Skeletal muscle satellite cell (primary cell): ENCODE results near the gene SLC39A11.
"Not testable (repeated sequence)": the region's sequence is repeated elsewhere in the genome, so short reads cannot be mapped to it uniquely, and the experiment has no call there.

Experiments
- H3K27me3 ChIP-seq: 2 replicates; pipeline ENCODE4 v1.7.0; 2013; ENCODE audit warnings: low read length; ENCODE audit not compliant: control insufficient read depth, insufficient read depth
- H3K36me3 ChIP-seq: 2 replicates; pipeline ENCODE4 v1.7.0; 2013; ENCODE audit warnings: mild to moderate bottlenecking, control low read depth, low read length; ENCODE audit not compliant: insufficient read depth
- H3K4me1 ChIP-seq: 2 replicates; pipeline ENCODE4 v1.7.0; 2013; ENCODE audit warnings: low read length; ENCODE audit not compliant: control insufficient read depth, insufficient read depth
- H3K4me2 ChIP-seq: 2 replicates; pipeline ENCODE4 v1.7.0; 2013; ENCODE audit warnings: mild to moderate bottlenecking, low read length
- H3K4me3 ChIP-seq: 2 replicates; pipeline ENCODE4 v1.7.0; 2013; ENCODE audit warnings: low read length
- H3K9ac ChIP-seq: 2 replicates; pipeline ENCODE4 v1.7.0; 2013; ENCODE audit warnings: mild to moderate bottlenecking, low read depth, low read length, moderate library complexity
- H3K9me3 ChIP-seq: replicated peaks from 2 replicates; pipeline ENCODE4 v1.7.0; 2013; ENCODE audit warnings: mild to moderate bottlenecking, control low read depth, low read length

Gene SLC39A11

DNA sequence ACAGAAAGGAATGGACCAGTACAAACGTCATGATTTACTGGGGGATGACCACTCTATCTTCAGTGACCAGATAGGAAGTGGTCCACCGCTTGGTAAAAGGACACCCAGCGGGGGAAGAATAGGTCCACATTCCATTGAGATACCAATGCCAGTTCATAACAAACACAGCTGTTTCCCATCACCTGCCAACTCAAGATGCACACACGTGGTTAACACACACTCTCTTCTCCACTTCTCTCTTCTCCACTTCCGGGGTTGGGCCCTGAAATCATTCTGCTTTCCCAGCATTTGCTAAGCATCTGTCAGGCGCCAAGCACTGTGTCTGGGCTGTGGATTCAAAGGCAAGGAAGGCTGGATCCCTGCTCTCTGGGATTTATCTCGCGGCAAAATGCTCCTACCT, 175.5 kb downstream of the SLC39A11 start:
- H3K4me2 ChIP-seq: no peak overlapping the region
- H3K4me1 ChIP-seq: no peaks in the 10 kb centered on the region
- H3K36me3 ChIP-seq: no peaks in the 10 kb centered on the region
- no peak overlapping the region for H3K9ac ChIP-seq
- no peak overlapping the region for H3K4me3 ChIP-seq
- H3K27me3 ChIP-seq: no peaks in the 10 kb centered on the region
- H3K9me3 ChIP-seq: no peaks in the 10 kb centered on the region

DNA sequence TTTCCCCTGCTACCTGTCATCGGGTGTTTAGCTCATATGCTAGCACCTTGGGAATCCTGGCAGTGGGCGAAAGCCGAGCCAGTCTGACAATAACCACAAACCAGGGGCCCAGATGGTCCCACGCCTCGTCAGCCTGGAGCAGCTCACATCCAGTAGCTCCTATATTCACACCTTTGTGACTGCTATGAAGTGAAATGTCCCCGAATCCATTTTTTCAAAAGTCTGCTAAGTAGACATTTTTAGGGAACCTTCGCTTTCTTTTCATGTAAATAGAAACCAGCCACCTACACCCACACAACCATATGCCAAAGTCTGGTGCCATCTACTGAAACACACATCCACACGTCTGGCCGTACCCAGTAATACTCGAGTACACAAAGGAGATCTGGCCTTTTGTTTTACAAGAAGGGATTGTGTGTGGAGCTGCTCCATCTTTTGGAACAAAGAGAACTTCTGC, 176.8 kb downstream of the SLC39A11 start:
- no peaks in the 10 kb centered on the region for H3K4me1 ChIP-seq
- no peaks in the 10 kb centered on the region for H3K9me3 ChIP-seq
- H3K4me2 ChIP-seq: no peak overlapping the region
- H3K4me3 ChIP-seq: no peak overlapping the region
- no peak overlapping the region for H3K9ac ChIP-seq
- H3K27me3 ChIP-seq: no peaks in the 10 kb centered on the region
- no peaks in the 10 kb centered on the region for H3K36me3 ChIP-seq

- Histone ChIP-seq H3K4me2 (no peak overlapping the region), H3K36me3 (no peaks in the 10 kb centered on the region), H3K27me3 (no peaks in the 10 kb centered on the region), H3K9me3 (no peaks in the 10 kb centered on the region), H3K9ac (no peak overlapping the region), H3K4me3 (no peak overlapping the region), H3K4me1 (no peaks in the 10 kb centered on the region)
These were observed 179.3 kb downstream of the SLC39A11 start for GRCh38 chr17:72913142-72913682.

DNA sequence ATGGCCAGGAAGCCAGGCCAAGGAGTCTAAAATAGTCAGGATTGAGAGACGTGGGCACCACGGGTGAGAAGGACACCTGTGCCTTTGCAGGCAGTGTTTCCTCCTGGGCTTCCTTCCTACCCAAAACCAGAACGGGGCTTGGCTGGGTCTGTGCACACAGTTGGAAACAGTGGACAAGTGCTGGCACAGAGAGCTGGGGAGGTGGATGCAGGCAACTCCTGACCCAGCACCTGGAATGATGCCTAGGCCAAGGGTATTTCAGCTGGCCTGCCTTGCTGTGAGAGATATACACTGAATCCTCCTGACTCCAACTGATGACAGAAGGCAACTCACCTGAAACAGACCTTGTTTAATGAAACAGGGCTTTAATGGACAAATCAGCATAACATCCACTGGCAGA, 186.2 kb downstream of the SLC39A11 start:
- no peak overlapping the region for H3K4me3 ChIP-seq
- no peaks in the 10 kb centered on the region for H3K27me3 ChIP-seq
- no peak overlapping the region for H3K9ac ChIP-seq

GRCh38 chr17:72903522-72903921, 189.0 kb downstream of the SLC39A11 start:
- Histone ChIP-seq H3K36me3 (no peaks in the 10 kb centered on the region), H3K4me3 (no peak overlapping the region), H3K9me3 (no peaks in the 10 kb centered on the region)

More for the DNA sequence above, 186.2 kb downstream of the SLC39A11 start:
- H3K36me3 ChIP-seq: no peaks in the 10 kb centered on the region
- H3K4me1 ChIP-seq: peaks cover 6% of the 10 kb centered on the region
- no peaks in the 10 kb centered on the region for H3K9me3 ChIP-seq
- H3K4me2 ChIP-seq: no peak overlapping the region

GRCh38 chr17:72901657-72902056, 190.8 kb downstream of the SLC39A11 start:
- H3K27me3 ChIP-seq: no peaks in the 10 kb centered on the region
- H3K4me1 ChIP-seq: peaks cover under 1% of the 10 kb centered on the region
- H3K4me3 ChIP-seq: no peak overlapping the region
- H3K36me3 ChIP-seq: no peaks in the 10 kb centered on the region
- no peaks in the 10 kb centered on the region for H3K9me3 ChIP-seq
- H3K9ac ChIP-seq: no peak overlapping the region
- no peak overlapping the region for H3K4me2 ChIP-seq

More at GRCh38 chr17:72903522-72903921, 189.0 kb downstream of the SLC39A11 start:
- no peak overlapping the region for H3K9ac ChIP-seq
- H3K4me1 ChIP-seq: peaks cover 6% of the 10 kb centered on the region
- H3K27me3 ChIP-seq: no peaks in the 10 kb centered on the region
- H3K4me2 ChIP-seq: no peak overlapping the region

- H3K27me3 ChIP-seq: no peaks in the 10 kb centered on the region
- no peak overlapping the region for H3K4me3 ChIP-seq
- no peaks in the 10 kb centered on the region for H3K9me3 ChIP-seq
- H3K36me3 ChIP-seq: no peaks in the 10 kb centered on the region
- H3K9ac ChIP-seq: no peak overlapping the region
- H3K4me2 ChIP-seq: no peak overlapping the region
- H3K4me1 ChIP-seq: no peaks in the 10 kb centered on the region
These were observed 191.4 kb downstream of the SLC39A11 start for GRCh38 chr17:72901083-72901482.

DNA sequence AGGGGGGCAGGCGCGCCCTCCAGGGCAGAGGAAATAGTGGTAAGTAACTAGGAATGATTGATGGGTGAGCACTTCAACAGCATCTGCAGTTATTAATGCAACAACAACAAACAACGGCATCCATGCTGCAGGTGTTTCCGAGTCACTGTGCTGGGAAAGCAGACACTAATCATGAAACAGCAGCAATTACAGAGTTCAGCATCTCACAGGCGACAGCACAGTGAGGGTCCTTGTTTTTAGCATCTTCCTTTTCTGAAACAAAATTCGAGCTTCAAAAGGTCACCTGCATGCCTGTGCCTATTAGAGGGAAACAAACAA, 191.9 kb downstream of the SLC39A11 start:
- Histone ChIP-seq H3K4me2 (no peak overlapping the region), H3K4me1 (no peaks in the 10 kb centered on the region), H3K4me3 (no peak overlapping the region), H3K27me3 (no peaks in the 10 kb centered on the region), H3K9ac (no peak overlapping the region), H3K36me3 (no peaks in the 10 kb centered on the region), H3K9me3 (no peaks in the 10 kb centered on the region)

GRCh38 chr17:72898725-72899124, 193.8 kb downstream of the SLC39A11 start:
- H3K4me2 ChIP-seq: no peak overlapping the region
- H3K9me3 ChIP-seq: no peaks in the 10 kb centered on the region
- no peak overlapping the region for H3K9ac ChIP-seq
- no peaks in the 10 kb centered on the region for H3K27me3 ChIP-seq
- no peaks in the 10 kb centered on the region for H3K4me1 ChIP-seq
- no peak overlapping the region for H3K4me3 ChIP-seq
- H3K36me3 ChIP-seq: no peaks in the 10 kb centered on the region

- not testable (repeated sequence) for H3K9ac ChIP-seq, H3K4me1 ChIP-seq, H3K4me3 ChIP-seq, H3K36me3 ChIP-seq, H3K27me3 ChIP-seq, H3K9me3 ChIP-seq, H3K4me2 ChIP-seq
These were observed 196.2 kb downstream of the SLC39A11 start for GRCh38 chr17:72896288-72896687.

GRCh38 chr17:72891627-72892026, 200.9 kb downstream of the SLC39A11 start:
- H3K4me1 ChIP-seq: peaks cover 6% of the 10 kb centered on the region
- no peaks in the 10 kb centered on the region for H3K9me3 ChIP-seq
- no peak overlapping the region for H3K4me3 ChIP-seq
- H3K36me3 ChIP-seq: no peaks in the 10 kb centered on the region
- no peak overlapping the region for H3K4me2 ChIP-seq
- H3K27me3 ChIP-seq: no peaks in the 10 kb centered on the region
- H3K9ac ChIP-seq: no peak overlapping the region

- Histone ChIP-seq H3K9me3 (no peaks in the 10 kb centered on the region), H3K4me3 (no peak overlapping the region), H3K27me3 (no peaks in the 10 kb centered on the region), H3K36me3 (no peaks in the 10 kb centered on the region), H3K4me1 (peaks cover 6% of the 10 kb centered on the region), H3K9ac (no peak overlapping the region), H3K4me2 (no peak overlapping the region)
These were observed 201.8 kb downstream of the SLC39A11 start for GRCh38 chr17:72890711-72891110.
